ENCODE results near the gene DCUN1D3. TPM values are rescaled to one million over a fixed set of nuclear protein-coding genes. Genes with fewer than 3 reads are reported as not detected.

The DCUN1D3 gene
- 29.6 TPM for total RNA-seq

GRCh38 chr16:20900299-20901067, at the start of gene DCUN1D3, which contains the start of gene LYRM1:
Gene DCUN1D3, minus strand, starts transcription at chr16:20900358. Its CDS starts 37,820 bp downstream, at chr16:20862538.
Gene LYRM1, plus strand, starts transcription at chr16:20900771. Its CDS starts 14,785 bp downstream, at chr16:20915556.

GRCh38 chr16:20806168-20807050, 93.7 kb downstream of the DCUN1D3 start, which contains the start of the genes ERI2 and REXO5:
Gene ERI2, minus strand, starts transcription at chr16:20806472. Its CDS starts 42 bp downstream, at chr16:20806430.
Gene REXO5, plus strand, starts transcription at chr16:20806527. Its CDS starts 427 bp downstream, at chr16:20806954.

Other genes with a start within 250 kb of the DCUN1D3 start
- gene ACSM1, start 202.7 kb downstream of the DCUN1D3 start, total RNA-seq: 0.60 TPM
- 90.2 TPM for gene THUMPD1, start 158.5 kb downstream of the DCUN1D3 start, total RNA-seq
- gene ACSM3, start 136.3 kb downstream of the DCUN1D3 start, total RNA-seq: 2.0 TPM
- 32.7 TPM for gene ERI2, start 93.9 kb downstream of the DCUN1D3 start, total RNA-seq
- 9.1 TPM for gene REXO5, start 93.8 kb downstream of the DCUN1D3 start, total RNA-seq
- gene LYRM1, start 413 bp upstream of the DCUN1D3 start, total RNA-seq: 57.5 TPM